Measurements from ENCODE around the gene CEP128.

CEP128 gene

GRCh38 chr14:80681651-80682050, 259.9 kb downstream of the CEP128 start:
- Histone ChIP-seq H3K4me3 (ENCODE audit: low read depth, low read length) (no peak overlapping the region), H3K27me3 (ENCODE audit: insufficient read depth, low read depth, severe bottlenecking) (no peaks in the 10 kb centered on the region), H3K27ac (no peak overlapping the region), H3K9me3 (ENCODE audit: severe bottlenecking) (peaks cover 2% of the 10 kb centered on the region), H3K36me3 (no peaks in the 10 kb centered on the region)
- DNase-seq = no peak
- TF ChIP-seq CTCF (IDR thresholded peaks at IDR 0.05; ENCODE audit: low read depth, low read length) = no peak

DNA sequence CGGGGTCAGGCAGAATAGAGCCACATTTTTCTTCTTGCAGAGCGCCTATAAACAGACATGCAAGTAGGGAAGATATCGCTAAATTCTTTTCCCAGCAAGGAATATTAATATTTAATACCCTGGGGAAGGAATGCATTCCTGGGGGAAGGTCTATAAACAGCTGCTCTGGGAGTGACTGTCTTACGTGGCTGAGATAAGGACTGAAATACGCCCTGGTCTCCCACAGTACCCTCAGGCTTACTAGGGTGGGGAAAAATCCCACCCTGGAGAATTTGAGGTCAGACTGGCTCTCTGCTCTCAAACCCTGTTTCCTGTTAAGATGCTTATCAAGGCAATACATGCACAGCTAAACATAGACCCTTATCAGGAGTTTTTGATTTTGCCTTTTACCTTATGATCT, 262.3 kb downstream of the CEP128 start:
- no peak for TF ChIP-seq CTCF (IDR thresholded peaks at IDR 0.05; ENCODE audit: low read depth, low read length)
- Histone ChIP-seq H3K36me3 (no peaks in the 10 kb centered on the region), H3K27ac (no peak overlapping the region), H3K9me3 (ENCODE audit: severe bottlenecking) (peaks cover 2% of the 10 kb centered on the region), H3K4me3 (ENCODE audit: low read depth, low read length) (no peak overlapping the region), H3K27me3 (ENCODE audit: insufficient read depth, low read depth, severe bottlenecking) (no peaks in the 10 kb centered on the region)
- no peak for DNase-seq

DNA sequence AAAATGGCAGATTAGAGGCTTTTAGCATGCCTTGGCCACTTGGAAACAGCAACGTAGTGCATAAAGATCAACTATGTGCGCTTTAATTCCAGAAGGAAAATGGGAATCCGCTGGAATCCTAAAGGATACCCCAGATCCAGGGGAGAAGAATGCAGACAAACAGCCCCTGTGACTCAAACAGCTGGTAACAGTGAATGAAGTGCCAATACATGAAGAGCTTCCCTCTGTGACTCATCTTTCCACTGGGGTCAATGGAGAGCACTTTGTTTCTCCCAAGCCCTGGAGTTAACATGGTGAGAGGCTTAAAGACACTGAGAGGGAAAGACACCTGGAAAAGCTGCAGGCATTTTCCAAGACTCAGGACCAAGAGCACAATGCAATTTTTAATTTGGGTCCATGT, 263.1 kb downstream of the CEP128 start:
- no peak for TF ChIP-seq CTCF (IDR thresholded peaks at IDR 0.05; ENCODE audit: low read depth, low read length)
- Histone ChIP-seq H3K36me3 (no peaks in the 10 kb centered on the region), H3K4me3 (ENCODE audit: low read depth, low read length) (no peak overlapping the region), H3K27ac (no peak overlapping the region), H3K27me3 (ENCODE audit: insufficient read depth, low read depth, severe bottlenecking) (no peaks in the 10 kb centered on the region), H3K9me3 (ENCODE audit: severe bottlenecking) (peaks cover 2% of the 10 kb centered on the region)
- no peak for DNase-seq

DNA sequence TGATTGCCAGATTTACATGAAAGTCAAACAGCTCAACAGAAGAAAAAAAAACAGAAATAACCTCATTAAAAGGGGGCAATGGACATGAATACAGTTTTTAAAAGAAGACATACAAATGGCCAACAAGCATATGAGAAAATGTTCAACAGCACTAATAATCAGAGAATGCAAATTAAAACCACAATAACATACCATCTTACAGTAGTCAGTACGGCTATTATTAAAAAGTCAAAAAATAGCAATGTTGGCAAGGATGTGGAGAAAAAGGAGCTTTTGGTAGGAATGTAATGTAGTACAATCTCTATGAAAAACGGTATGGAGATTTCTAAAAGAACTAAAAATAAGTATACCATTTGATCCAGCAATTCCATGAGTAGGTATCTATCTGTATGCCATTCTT, 272.1 kb downstream of the CEP128 start:
- no peak for DNase-seq
- no peak for TF ChIP-seq CTCF (IDR thresholded peaks at IDR 0.05; ENCODE audit: low read depth, low read length)
- Histone ChIP-seq H3K27me3 (ENCODE audit: insufficient read depth, low read depth, severe bottlenecking) (no peaks in the 10 kb centered on the region), H3K36me3 (no peaks in the 10 kb centered on the region), H3K4me3 (ENCODE audit: low read depth, low read length) (no peak overlapping the region), H3K27ac (no peak overlapping the region), H3K9me3 (ENCODE audit: severe bottlenecking) (no peaks in the 10 kb centered on the region)

DNA sequence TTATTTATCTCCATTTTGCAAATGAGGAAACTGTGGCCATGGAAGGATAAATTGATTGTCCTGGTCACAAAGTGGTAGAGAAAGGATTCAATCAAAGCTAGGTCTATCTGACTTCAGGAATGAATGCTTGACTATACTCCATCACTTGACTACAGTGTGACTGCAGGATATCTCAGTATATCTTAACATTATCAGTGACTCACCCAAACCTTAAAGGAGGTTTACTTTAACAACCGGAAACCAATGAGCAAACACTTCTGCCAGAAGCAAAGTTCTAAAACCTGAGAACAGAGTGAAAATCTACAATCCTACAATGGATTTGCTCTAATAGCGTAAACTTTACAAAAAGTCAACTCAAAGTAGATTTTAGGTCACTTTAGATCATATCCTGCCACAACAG, 277.0 kb downstream of the CEP128 start:
- H3K36me3 ChIP-seq = no peaks in the 10 kb centered on the region
- no peaks in the 10 kb centered on the region for H3K9me3 ChIP-seq (ENCODE audit: severe bottlenecking)
- H3K4me3 ChIP-seq (ENCODE audit: low read depth, low read length) = no peak overlapping the region
- no peak for DNase-seq
- H3K27ac ChIP-seq = no peak overlapping the region
- TF ChIP-seq CTCF (IDR thresholded peaks at IDR 0.05; ENCODE audit: low read depth, low read length) = no peak
- H3K27me3 ChIP-seq (ENCODE audit: insufficient read depth, low read depth, severe bottlenecking) = no peaks in the 10 kb centered on the region

- H3K36me3 ChIP-seq = no peaks in the 10 kb centered on the region
- no peak for DNase-seq
- H3K27ac ChIP-seq = no peak overlapping the region
- no peak for TF ChIP-seq CTCF (IDR thresholded peaks at IDR 0.05; ENCODE audit: low read depth, low read length)
- no peak overlapping the region for H3K4me3 ChIP-seq (ENCODE audit: low read depth, low read length)
- H3K9me3 ChIP-seq (ENCODE audit: severe bottlenecking) = no peaks in the 10 kb centered on the region
- H3K27me3 ChIP-seq (ENCODE audit: insufficient read depth, low read depth, severe bottlenecking) = no peaks in the 10 kb centered on the region
Measured at GRCh38 chr14:80663541-80663940, 278.0 kb downstream of the CEP128 start.

Data from WERI-Rb-1 (cell line).